HG02870 (cell line): ENCODE measurements around the gene LIN54.
A peak's percentile ranks its signal among the peaks of the same experiment; 100 is the strongest.
"Not testable (repeated sequence)": the region's sequence is repeated elsewhere in the genome, so short reads cannot be mapped to it uniquely, and the experiment has no call there.

Source experiments
- ATAC-seq: cut with Tn5 transposase; IDR thresholded peaks from one replicate; pipeline ENCODE4 v1.9.1; 2021; ENCODE audit warnings: mild to moderate bottlenecking, moderate library complexity; ENCODE audit not compliant: unreplicated experiment

The LIN54 gene

DNA sequence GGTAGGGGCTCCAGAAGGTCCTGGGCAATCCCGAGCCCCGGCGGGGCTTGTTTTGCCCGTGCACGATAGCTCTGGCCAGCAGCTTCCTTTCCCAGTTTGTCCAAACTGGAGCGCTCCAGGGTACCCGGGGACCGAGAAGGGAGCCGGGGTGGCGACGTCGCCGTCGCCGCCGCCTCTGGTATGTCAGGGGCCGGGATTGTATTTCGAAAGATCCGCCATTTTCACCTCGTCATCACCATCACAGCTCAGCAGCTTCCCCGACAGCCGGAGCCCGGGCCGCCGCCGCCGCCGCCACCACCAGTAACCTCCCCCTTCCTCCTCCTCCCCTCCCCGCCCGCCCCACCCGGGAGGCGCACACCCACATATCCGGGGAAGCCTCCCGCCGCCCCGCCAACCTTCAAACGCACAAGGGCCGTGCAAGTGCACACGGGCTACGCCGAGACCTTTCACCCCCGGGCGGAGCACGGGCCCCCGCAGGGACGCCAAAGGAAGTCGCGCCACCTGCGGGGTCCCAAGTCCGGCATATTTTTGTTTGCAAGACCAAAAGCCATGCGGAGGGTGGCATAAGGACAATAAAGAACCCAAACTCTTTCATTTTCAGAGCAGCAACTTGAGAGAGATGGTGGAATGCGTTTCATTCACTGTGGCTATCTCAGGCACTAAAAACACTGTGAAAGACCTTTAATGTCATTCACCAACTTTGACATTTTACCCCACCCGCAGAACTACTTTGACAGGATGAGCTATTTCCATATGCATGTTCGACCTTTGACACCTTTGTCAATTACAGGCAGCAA is at the start of gene LIN54:
LIN54 (minus strand) TSS at position 302 of the 797 bp plus-strand sequence. CDS start 25,979 bp downstream, outside the sequence.
- ATAC-seq: peak; percentile 36

DNA sequence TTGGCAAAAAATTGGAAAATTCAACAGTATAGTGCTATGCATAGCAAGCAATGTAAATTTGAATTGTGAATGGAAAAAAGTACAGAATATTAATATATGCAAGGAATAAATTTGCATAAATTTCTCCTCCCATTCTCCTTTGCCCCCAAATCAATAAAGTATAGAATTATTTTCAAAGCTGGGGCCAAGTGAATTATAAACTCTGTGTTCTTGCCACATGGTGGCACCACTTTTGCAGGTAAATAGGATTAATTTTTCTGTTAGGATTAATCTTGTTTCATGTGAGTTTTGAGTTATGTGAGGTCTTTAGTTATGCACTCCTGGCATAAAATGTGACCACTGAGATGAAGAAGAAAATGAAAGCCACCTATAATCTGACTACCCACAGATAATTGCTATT is 44.3 kb upstream of the LIN54 start:
- no peak for ATAC-seq

DNA sequence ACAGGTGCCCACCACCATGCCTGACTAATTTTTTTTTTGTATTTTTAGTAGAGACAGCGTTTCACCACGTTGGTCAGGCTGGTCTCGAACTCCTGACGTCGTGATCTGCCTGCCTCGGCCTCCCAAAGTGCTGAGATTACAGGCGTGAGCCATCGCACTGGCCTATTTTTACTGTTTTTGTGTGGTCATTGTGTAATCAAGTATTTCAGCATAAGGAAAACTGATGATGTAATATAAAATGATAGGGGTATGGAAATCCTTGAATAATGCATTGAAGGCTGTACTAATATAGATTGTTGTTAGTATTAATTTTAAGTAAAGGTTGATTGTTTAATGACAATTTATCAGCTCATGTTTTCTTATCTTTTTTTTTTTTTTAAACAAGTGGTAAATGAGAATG is 38.2 kb upstream of the LIN54 start:
- not testable (repeated sequence) for ATAC-seq

DNA sequence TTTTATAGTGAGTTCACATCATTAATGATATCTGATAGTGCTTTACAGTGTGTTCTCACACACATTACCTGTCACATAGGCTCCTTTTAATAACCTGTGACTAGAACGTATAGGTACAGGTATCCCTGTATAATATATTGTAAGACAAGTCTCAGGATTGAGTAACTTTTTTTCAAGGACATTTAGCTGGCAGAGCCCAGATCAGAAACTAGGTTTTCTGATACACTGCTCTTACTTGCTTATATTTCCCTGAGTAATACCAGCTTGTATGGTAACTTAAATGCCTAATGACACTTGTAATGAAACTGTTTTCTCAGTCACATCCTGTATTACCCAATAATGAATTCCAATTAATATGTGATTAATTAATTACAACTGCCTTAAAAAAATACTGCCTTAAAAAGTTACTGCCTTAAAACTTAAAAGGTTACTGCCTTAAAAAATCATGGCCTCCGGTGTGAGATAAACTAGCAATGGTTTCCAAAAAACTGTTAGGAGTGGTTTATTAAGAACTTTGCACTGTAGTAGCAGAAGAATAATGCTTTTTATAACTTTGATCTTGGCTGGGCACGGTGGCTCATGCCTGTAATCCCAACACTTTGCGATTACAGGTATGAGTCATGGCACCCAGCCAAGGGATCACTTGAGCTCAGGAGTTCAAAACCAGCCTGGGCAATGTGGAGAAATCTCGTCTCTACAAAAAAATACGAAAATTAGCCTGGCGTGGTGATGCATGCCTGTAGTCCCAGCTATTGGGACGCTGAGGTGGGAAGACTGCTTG is 36.3 kb upstream of the LIN54 start:
- no peak for ATAC-seq

DNA sequence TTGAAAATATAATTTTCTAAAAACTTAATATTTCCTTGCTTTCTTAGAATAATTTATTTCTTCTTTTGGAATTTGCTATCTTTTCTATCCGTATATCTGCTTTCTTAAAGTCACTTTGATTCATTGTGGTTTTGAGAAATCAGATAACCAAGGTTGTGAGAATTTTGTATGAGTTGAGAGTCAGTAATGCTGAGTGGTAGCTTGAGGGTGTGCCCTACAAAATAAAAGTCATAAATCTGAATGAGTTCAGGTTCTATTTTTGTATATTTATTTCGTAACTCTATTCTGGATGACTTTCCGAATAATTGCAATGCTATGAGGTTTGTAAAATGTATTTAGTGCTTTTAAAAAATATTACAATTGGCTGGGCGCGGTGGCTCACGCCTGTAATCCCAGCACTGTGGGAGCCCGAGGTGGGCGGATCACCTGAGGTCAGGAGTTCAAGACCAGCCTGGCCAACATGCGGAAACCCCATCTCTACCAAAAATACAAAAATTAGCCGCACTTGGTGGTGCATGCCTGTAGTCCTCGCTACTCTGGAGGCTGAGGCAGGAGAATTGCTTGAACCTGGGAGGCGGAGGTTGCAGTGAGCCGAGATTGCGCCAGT is 33.3 kb upstream of the LIN54 start:
- ATAC-seq: no peak

DNA sequence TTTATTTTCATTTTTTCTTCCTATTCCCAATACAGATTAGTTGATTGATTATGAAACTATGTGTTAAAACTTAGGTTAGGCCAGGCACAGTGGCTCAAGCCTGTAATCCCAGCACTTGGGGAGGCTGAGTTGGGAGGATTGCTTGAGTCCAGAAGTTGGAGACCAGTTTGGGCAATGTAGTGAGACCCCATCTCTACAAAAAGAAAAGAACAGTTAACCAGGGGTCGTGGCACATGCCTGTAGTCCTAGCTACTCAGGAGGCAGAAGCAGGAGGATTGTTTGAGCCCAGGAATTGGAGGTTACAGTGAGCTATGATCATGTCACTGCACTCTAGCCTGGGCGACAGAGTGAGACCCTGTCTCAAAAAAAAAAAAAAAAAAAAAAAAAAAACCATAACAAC is 32.5 kb upstream of the LIN54 start:
- ATAC-seq: not testable (repeated sequence)

DNA sequence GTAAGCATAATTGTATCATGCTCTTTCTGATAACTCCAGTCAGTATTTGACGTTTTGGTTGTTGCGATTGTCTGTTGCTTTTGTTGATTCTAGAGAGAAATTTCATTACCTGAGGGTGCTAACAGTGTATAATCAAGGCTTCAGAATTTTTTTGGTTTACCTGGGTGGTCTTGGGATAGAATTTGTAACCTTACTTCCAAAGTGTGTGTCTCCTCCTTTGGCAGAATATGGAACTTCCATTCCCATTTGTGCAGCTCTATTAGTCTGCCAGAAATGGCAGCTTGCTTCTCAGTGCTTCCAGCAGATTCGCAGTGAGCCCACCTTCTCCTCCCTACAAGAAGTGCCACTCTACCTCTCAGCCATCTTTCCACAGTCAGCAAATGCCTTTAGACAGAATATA is 29.6 kb upstream of the LIN54 start:
- no peak for ATAC-seq

DNA sequence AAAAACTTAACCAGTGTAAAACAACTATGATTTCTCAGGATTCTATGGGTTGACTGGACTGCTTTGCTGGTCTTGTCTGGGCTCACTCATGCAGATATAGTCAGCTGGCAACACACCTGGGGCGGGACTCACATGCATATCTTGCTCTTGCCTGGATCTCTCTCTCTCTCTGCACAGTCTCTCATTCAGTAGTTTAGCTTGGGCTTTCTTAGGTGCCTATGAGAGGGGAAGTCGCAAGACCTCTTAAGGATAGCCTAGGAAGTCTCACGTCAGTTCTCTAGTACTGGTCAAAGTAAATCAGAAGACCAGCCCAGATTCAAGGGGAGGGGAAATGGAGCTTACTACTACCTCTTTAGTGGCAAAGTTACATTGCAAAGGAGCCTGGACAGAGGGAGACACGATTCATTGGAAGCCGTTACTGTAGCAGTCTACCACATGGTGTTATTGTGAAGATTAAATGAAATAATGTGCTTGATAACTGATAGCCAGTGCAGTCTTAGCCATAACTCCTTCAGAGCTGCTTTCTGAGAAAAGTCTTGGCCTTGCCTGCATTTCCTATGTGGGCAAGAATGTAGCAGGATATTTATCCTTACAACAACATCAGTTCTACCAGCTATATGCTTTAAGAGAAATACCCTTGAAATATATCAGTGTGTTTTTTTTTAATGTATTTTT is 26.5 kb upstream of the LIN54 start:
- no peak for ATAC-seq

DNA sequence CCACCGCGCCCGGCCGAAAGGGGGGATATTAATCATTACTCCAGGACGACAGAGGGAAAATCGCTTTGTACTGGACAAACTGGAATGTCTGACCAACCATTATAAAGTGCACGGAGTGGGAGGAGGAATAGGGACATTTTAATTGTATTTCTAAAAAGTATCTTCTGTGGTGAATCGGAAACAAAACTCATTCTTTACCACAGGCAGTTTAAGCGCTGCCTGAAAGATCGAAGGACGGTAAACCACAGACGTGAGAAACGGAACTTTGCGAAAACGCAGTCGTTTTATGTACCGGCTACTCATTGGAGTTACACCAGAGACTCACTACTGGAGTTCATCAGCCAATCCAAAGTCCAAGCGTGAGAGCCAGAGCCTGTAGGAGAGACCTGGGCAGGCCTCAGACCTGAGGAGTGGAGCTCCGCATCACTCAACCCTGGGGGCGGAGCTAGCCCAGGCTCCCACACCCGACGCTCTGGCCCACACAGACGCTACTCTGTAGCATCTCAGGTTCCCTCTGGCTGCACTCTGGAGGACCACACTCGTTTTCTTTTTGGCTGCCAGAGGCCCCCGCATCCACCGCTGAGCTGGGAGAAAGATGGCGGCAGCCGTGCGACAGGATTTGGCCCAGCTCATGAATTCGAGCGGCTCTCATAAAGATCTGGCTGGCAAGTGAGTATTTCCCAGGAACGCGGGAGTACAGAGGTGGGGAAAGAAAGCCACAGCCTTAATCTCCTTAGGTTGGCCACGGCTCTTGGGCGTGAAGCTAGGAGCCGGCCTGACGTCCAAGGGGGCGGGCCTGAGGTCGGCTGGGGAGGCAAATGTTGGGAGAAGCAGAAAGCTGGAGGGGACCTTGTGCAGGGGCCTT is 24.2 kb upstream of the LIN54 start, which contains the start of gene COPS4:
COPS4 (plus strand) TSS at position 554 of the 865 bp plus-strand sequence; CDS start at position 596, 42 bp downstream.
- peak; percentile 97 for ATAC-seq

DNA sequence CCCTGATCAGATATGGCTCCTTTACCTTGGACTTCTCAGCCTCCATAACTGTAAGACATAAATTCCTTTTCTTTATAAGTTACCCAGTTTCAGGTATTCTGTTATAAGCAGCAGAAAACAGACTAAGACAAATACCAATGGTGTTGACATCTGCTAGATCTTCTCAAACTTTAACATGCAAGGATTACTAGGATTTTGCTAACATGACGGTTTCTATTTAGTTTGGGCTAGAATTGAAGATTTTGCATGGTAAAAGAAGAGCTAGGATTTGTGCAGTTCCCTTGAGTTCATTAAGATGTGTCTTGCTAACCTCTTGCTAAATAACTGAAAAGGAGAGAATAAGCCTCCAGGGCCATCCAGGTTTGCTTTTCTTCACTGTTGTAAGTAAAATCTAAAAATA is 19.1 kb upstream of the LIN54 start:
- ATAC-seq: no peak

DNA sequence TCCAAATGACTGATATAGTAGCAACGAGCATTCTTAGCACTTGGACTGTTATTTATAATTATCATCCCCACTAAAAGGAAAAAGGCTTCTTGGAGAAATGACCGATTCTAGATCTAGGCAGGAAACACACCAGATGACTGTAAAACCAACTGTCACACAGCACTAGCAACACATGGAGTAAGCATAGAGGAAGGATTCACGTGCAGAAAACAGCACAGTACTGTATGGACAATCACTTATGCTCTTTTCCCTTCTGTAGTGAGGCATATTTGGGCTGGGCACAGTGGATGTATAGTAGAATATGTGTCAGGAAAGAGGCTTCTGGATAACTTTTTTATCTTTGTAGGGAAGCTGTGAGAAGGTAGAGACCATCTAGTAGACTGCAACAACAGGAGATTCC is 18.4 kb upstream of the LIN54 start:
- ATAC-seq: no peak

DNA sequence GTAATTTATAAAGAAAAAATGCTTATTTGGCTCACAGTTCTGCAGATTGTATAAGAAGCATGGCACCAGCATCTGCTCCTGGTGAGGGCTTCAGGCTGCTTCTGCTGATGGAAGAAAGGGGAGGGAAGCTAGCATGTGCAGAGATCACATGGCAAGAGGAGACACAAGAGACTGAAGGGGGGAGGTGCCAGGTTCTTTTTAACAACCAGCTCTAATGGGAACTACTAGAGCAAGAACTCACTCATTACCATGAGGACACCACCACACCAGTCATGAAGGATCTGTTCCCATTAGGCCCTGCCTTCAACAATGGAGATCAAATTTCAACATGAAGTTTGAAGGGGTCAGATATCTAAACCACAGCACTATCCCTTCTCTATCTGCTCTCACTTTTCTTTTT is 14.9 kb upstream of the LIN54 start:
- ATAC-seq: no peak

DNA sequence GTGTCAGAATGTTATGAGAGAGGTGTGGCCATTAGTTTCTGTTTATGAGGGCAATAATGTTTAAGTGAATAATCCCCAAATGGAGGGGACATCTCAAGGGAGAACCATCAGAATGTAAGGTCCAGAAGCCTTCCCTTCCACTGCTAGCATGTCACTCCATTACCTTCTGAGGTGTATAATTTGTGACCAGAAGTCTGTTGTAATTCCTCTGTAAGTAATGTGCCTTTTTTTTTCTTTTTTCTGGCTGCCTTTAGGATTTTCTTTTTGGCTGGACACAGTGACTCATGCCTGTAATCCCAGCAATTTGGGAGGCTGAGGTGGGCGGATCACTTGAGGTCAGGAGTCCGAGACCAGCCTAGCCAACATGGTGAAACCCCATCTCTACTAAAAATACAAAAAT is 13.6 kb upstream of the LIN54 start:
- ATAC-seq: no peak

DNA sequence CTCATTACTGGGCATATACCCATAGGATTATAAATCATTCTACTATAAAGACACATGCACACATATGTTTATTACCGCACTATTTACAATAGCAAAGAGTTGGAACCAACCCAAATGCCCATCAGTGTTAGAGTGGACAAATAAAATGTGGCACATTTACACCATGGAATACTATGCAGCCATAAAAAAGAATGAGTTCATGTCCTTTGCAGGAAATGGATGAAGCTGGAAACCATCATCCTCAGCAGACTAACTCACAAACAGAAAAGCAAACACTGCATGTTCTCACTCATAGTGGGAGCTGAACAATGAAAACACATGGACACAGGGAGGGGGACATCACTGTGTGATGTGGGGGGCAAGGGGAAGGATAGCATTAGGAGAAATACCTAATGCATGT is 13.0 kb upstream of the LIN54 start:
- not testable (repeated sequence) for ATAC-seq

DNA sequence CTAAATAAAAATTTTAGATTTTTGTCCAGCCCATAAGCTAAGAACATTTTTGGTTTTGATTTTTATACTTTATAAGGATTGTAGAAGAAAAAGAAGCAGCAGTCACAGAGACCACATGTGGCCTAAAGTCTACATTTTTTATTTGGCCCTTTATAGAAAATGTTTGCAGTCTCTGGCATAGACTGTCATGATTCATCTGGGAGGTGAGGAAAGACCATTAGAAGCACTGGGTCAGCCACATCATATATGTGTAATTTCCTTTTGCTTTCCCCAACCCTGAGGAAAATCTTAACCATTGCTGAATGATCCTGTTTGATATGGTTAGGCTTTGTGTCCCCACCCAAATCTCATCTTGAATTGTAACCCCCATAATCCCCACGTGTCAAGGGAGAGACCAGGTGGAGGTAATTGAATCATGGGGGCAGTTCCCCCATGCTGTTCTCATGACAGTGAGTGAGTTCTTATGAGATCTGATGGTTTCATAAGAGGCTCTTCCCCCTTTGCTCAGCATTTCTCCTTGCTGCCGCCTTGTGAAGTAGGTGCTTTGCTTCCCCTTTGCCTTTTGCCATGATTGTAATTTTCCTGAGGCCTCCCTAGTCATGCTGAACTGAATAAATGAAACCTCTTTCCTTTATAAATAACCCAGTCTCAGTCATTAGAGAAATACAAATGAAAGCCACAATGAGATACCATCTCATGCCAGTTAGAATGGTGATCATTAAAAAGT is 12.3 kb upstream of the LIN54 start:
- no peak for ATAC-seq

DNA sequence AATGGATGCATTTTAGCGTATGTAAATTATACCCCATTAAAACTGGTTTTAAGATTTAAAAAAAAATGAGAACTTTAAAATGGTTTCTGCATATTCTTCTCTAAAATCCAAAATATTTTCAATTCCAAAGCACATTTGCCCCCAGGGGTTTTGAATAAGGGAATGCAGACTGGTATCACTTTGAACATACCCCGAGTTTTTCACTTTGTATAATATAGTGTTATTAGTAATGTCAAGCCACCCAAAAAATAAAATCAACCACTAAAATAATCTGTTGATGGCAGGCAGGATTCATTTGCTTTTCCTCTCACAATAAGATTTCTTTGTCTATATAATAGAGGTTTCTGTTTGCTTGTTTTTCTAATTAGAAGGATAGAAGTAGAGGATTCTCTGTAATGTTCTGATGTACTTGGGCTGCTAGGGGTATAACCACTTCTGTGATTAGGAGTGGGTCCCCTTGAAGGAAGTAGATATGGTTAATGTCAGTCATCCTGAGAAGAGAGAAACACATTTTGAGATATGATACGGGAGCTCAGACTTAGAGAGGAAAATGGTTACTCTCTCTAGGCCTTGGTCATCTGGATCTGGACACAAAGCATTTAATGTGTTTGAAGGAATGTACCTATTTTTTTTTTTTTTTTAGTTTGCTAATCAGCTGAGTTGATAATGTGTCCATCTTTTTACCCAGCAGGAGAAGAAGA is 9.3 kb upstream of the LIN54 start:
- peak; percentile 96 for ATAC-seq

DNA sequence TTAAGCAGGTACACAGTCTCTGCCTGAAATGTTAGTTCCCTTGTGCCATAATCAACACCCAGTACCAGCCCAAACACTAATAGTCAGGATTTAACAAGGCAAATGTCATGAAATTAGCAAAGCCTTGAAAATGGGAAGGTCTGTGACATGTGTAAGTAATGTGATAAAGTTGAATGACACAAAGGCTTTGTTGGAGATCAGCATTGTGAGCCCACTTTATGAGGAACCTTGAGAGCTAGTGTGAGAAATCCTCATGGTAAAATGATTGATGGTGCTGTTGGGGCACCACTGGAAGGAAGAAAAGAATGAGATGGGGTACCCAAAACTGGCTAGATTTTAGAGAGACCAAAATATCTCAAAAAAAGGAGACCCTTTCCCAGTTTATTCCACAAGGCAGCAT is 3.3 kb upstream of the LIN54 start:
- ATAC-seq: no peak

DNA sequence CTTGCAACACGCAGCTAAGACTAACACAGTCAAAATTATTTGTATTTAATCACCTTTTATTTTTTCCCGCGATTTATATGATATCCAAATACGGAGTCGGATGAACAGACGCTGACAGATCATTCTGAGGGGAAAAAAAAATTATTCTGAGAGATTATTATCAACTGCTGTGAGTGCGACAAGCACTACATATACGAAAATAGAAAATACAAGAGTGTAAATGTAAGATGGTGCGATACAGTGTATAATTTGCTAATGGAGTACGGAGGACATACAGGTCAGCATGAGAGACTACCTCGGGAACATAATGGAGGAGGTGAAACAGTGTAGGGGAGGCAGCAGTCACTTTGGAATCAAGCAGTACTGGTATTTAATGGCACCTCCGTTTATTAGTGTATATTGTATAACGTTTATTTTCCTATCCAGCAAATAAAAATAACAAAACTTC is 2.8 kb upstream of the LIN54 start:
- ATAC-seq: no peak
